ENCODE data around the gene RPIA.
"Not testable (repeated sequence)": the region's sequence is repeated elsewhere in the genome, so short reads cannot be mapped to it uniquely, and the experiment has no call there.

Gene RPIA

DNA sequence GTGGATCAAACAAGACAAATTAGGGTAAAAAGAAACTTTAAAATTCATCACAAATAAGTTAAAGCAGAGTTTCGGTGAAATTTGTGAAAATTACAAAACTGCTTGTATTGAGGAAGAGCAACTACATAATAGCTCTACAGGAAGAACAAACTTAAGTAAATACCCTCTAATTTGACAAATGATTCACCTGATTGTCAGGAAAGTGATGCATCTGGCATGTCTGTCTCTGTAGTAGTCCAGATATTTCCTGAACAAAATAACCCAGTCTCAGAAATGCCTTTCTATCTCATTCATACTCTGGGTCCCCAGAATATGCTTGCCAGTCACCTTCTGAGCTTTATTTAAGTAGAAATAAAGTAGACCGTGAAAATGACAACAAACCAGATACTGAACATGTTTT, 104.5 kb downstream of the RPIA start:
- H3K9me3 ChIP-seq (ENCODE audit: low read length); H3F3A ChIP-seq (ENCODE audit: insufficient read depth, low read length): not testable (repeated sequence)

DNA sequence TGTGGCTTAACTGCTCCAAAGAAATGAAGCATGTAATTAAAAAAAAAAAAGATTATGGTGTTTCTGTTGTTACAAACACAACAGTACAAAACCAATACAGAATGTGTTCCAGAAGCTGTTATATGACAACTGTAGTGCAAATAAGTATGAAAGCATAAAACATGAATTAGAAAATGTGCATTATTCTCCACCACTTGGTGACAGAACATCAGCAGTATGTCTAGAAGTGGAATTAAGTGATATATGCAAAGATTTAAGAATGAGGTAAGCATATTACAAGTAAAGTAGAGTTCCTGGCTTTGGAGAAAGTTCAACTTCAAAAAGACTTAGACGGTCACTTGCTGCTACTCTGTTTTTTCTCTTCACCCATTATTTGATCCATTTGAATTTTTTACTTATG, 105.0 kb downstream of the RPIA start:
- H3K9me3 ChIP-seq (ENCODE audit: low read length); H4K20me1 ChIP-seq (ENCODE audit: insufficient read depth, low read length); H3K79me2 ChIP-seq (ENCODE audit: insufficient read depth, low read length); H3K27me3 ChIP-seq (ENCODE audit: insufficient read depth, low read length); H2AFZ ChIP-seq (ENCODE audit: low read length); H3K9me2 ChIP-seq (ENCODE audit: low read depth, low read length); H3F3A ChIP-seq (ENCODE audit: insufficient read depth, low read length); H3K4me3 ChIP-seq (ENCODE audit: low read depth, low read length, poor library complexity, severe bottlenecking); H3K4me2 ChIP-seq (ENCODE audit: low read length); H3K4me1 ChIP-seq (ENCODE audit: insufficient read depth, low read length, severe bottlenecking); H3K9ac ChIP-seq (ENCODE audit: low read length): not testable (repeated sequence)
- Histone ChIP-seq H3K36me3 (ENCODE audit: insufficient read depth, low read length) (peaks cover 66% of the 10 kb centered on the region), H3K27ac (ENCODE audit: low read depth, low read length, poor library complexity, severe bottlenecking) (peak overlapping the region; percentile 17)

More for the DNA sequence above, 104.5 kb downstream of the RPIA start:
- H3K9me2 ChIP-seq (ENCODE audit: low read depth, low read length); H3K4me3 ChIP-seq (ENCODE audit: low read depth, low read length, poor library complexity, severe bottlenecking); H3K4me1 ChIP-seq (ENCODE audit: insufficient read depth, low read length, severe bottlenecking); H2AFZ ChIP-seq (ENCODE audit: low read length); H3K9ac ChIP-seq (ENCODE audit: low read length); H3K4me2 ChIP-seq (ENCODE audit: low read length); H3K79me2 ChIP-seq (ENCODE audit: insufficient read depth, low read length); H4K20me1 ChIP-seq (ENCODE audit: insufficient read depth, low read length); H3K27me3 ChIP-seq (ENCODE audit: insufficient read depth, low read length): not testable (repeated sequence)
- peaks cover 70% of the 10 kb centered on the region for H3K36me3 ChIP-seq (ENCODE audit: insufficient read depth, low read length)
- H3K27ac ChIP-seq (ENCODE audit: low read depth, low read length, poor library complexity, severe bottlenecking): peak overlapping the region; percentile 25

DNA sequence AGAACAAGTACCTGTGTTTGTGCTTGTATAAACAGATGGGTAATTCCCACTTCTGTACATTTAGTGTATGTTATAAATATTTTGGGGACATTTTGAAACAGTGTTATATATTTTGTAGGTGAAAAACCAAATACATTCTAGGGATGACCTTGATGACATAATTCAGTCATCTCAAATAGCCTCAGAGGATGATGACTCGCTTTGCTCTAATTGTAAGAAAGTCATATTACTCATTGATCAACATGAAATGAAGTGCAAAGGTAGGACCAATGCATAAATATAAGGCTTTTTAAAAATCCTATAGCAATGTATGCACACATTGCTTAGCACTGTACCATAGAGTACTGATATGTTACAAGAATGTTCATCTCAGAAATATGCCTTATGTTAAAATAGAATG, 105.7 kb downstream of the RPIA start:
- not testable (repeated sequence) for H3K4me2 ChIP-seq (ENCODE audit: low read length); H3K4me3 ChIP-seq (ENCODE audit: low read depth, low read length, poor library complexity, severe bottlenecking); H3K9ac ChIP-seq (ENCODE audit: low read length); H2AFZ ChIP-seq (ENCODE audit: low read length); H3K9me2 ChIP-seq (ENCODE audit: low read depth, low read length); H3K27me3 ChIP-seq (ENCODE audit: insufficient read depth, low read length); H3K79me2 ChIP-seq (ENCODE audit: insufficient read depth, low read length); H3F3A ChIP-seq (ENCODE audit: insufficient read depth, low read length); H3K9me3 ChIP-seq (ENCODE audit: low read length); H3K27ac ChIP-seq (ENCODE audit: low read depth, low read length, poor library complexity, severe bottlenecking); H3K4me1 ChIP-seq (ENCODE audit: insufficient read depth, low read length, severe bottlenecking); H4K20me1 ChIP-seq (ENCODE audit: insufficient read depth, low read length)
- peaks cover 65% of the 10 kb centered on the region for H3K36me3 ChIP-seq (ENCODE audit: insufficient read depth, low read length)

Measured in OCI-LY1 (cell line).